DOHH2 (cell line): ENCODE data around the gene PALM.

Experiments used
- H3F3A ChIP-seq: fragments of 200-600 bp; sonication (generic), shearing (Covaris generic); 2 replicates; pipeline ENCODE4 v1.6.0; 2016; ENCODE audit warnings: antibody characterized with exemption, mild to moderate bottlenecking; ENCODE audit not compliant: control insufficient read depth, insufficient read depth
- H3K27ac ChIP-seq: fragments of 200-600 bp; sonication (generic); 2 replicates; pipeline ENCODE4 v1.5.1; 2014; ENCODE audit warnings: low read depth, mild to moderate bottlenecking, low read length, moderate library complexity
- H3K27me3 ChIP-seq: fragments of 200-600 bp; sonication (generic); 2 replicates; pipeline ENCODE4 v1.6.1; 2014; ENCODE audit warnings: mild to moderate bottlenecking, low read length, mixed read lengths; ENCODE audit not compliant: control insufficient read depth
- H3K36me3 ChIP-seq: fragments of 200-600 bp; sonication (generic); 2 replicates; pipeline ENCODE4 v1.6.1; 2014; ENCODE audit warnings: mild to moderate bottlenecking, low read length, moderate library complexity, mixed read lengths; ENCODE audit not compliant: control insufficient read depth
- H3K4me1 ChIP-seq: fragments of 200-600 bp; sonication (generic); 2 replicates; pipeline ENCODE4 v1.6.1; 2014; ENCODE audit warnings: mild to moderate bottlenecking, low read length, mixed read lengths; ENCODE audit not compliant: control insufficient read depth
- H3K4me2 ChIP-seq: fragments of 200-600 bp; sonication (generic); 2 replicates; pipeline ENCODE4 v1.6.0; 2014; ENCODE audit warnings: mild to moderate bottlenecking, low read length, moderate library complexity
- H3K4me3 ChIP-seq: fragments of 200-600 bp; sonication (generic); 2 replicates; pipeline ENCODE4 v1.5.1; 2014; ENCODE audit warnings: mild to moderate bottlenecking, low read length, mixed read lengths
- H3K79me2 ChIP-seq: fragments of 200-600 bp; sonication (generic); 2 replicates; pipeline ENCODE4 v1.6.1; 2014; ENCODE audit warnings: mild to moderate bottlenecking, low read length, mixed read lengths; ENCODE audit not compliant: control insufficient read depth
- H3K9me2 ChIP-seq: fragments of 200-600 bp; sonication (generic); replicated peaks from 2 replicates; pipeline ENCODE4 v1.6.1; 2014; ENCODE audit warnings: mild to moderate bottlenecking, low read length, mixed read lengths; ENCODE audit not compliant: control insufficient read depth
- H3K9me3 ChIP-seq: fragments of 200-600 bp; sonication (generic); 2 replicates; pipeline ENCODE4 v1.6.1; 2014; ENCODE audit warnings: antibody characterized with exemption, low read length, mixed read lengths; ENCODE audit not compliant: control insufficient read depth, insufficient read depth
- H4K20me1 ChIP-seq: fragments of 200-600 bp; sonication (generic); 2 replicates; pipeline ENCODE4 v1.6.0; 2014; ENCODE audit warnings: low read depth, mild to moderate bottlenecking, antibody characterized with exemption, low read length, moderate library complexity; ENCODE audit not compliant: control insufficient read depth, insufficient read depth
- EZH2phosphoT487 ChIP-seq: fragments of 200-600 bp; sonication (generic); IDR thresholded peaks from 2 replicates; pipeline ENCODE4 v1.6.1; 2017; ENCODE audit warnings: borderline replicate concordance, mild to moderate bottlenecking, antibody characterized with exemption, low read length, moderate library complexity, mixed read lengths
- TF ChIP-seq, protein P1 (sequence below): fragments of 200-600 bp; sonication (generic); IDR thresholded peaks from one replicate; pipeline ENCODE4 v1.5.1; 2014; ENCODE audit warnings: antibody characterized with exemption, mild to moderate bottlenecking, low read depth, low read length; ENCODE audit not compliant: poor library complexity, severe bottlenecking

The PALM gene

DNA sequence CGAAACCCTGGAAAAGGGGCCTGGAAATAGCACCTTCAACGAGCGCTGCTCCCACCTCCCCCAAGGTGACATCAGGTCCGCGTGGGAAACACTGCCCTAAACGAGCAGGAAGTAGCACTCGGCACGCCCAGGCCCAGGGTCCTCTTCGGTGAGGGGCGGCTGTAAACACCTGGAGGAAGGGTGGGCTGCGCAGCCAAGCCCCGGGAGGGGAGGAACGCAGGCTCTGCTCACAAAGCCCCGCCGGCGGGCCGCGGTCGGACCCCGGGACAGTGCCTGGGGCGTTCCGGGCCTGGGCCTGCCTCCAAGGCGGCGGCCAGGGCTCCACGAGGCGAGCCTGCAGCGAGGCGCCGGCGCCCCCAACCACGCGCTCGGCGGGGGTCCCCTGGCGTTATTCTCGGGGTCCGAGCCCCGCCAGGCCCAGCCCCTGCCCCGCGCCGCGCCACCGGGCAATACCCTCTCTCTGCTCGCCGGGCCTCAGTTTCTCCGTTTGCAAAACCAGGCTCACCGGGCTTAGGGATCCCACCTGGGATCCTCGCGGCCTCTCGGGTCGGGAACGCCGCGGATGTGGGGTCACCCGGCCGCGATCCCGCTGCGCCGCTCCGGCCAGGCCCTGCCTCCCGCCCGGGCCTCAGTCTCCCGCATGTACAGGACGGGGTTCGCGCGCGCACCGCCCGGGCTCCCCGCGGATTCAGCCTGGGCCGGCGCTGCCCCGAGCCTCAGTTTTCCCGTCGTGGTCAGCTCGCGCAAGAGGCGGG, 46.4 kb upstream of the PALM start:
- Histone ChIP-seq H3K79me2 (peaks cover 60% of the 10 kb centered on the region), H3K4me1 (peaks cover 34% of the 10 kb centered on the region), H3K36me3 (peaks cover 52% of the 10 kb centered on the region)

DNA sequence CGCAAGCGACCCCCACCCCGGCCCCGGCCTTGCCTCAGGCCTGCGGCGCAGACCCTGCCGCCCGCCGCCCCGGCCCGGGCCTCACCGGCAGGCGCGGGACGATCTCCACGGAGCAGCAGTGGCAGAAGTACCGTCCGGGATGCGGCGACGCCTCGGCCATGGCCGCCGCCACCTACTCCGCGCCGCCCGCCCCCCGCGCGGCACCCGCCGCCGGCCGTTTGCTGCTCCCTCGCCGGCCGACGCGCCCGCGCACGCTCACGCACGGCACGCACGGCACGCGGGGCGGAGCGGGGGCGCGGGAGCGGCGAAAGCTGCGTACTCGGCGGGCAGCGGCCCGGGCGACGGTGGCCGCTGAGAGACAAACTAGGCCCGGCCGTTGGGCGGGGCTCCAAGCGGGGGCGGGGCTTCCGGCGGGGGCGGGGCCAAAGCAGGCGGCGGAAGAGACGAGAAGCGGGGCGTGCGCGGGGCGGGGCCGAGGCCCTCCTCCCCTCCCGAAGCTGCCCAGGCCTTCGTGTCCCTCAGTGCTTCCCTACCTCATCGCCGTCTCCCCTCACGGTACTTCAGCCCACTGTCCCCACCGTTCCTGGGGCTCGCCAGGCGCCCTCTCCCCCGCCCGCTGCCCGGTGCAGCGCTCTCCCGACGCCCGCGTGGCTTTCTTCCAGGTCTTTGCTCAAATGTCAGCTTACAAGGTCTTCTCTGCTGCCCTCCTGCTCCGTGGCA, 45.6 kb upstream of the PALM start, which contains the start of gene RNF126:
Gene RNF126, minus strand, starts transcription at position 253 of the 720 bp plus-strand sequence. Its CDS starts 93 bp downstream, at position 160.
- Histone ChIP-seq H3K79me2 (peaks cover 52% of the 10 kb centered on the region), H3F3A (no peaks in the 10 kb centered on the region), H3K27ac (peak within 1 kb of the TSS; percentile 64), H3K4me1 (peaks cover 34% of the 10 kb centered on the region), H3K4me3 (peak within 1 kb of the TSS; percentile 88), H3K9me3 (no peaks in the 10 kb centered on the region), H3K4me2 (peak within 1 kb of the TSS; percentile 100), H3K27me3 (no peaks in the 10 kb centered on the region), H3K9me2 (no peaks in the 10 kb centered on the region), H3K36me3 (peaks cover 45% of the 10 kb centered on the region), H4K20me1 (peaks cover 27% of the 10 kb centered on the region)
- no peak for TF ChIP-seq EZH2phosphoT487
- TF ChIP-seq, protein P1, sequence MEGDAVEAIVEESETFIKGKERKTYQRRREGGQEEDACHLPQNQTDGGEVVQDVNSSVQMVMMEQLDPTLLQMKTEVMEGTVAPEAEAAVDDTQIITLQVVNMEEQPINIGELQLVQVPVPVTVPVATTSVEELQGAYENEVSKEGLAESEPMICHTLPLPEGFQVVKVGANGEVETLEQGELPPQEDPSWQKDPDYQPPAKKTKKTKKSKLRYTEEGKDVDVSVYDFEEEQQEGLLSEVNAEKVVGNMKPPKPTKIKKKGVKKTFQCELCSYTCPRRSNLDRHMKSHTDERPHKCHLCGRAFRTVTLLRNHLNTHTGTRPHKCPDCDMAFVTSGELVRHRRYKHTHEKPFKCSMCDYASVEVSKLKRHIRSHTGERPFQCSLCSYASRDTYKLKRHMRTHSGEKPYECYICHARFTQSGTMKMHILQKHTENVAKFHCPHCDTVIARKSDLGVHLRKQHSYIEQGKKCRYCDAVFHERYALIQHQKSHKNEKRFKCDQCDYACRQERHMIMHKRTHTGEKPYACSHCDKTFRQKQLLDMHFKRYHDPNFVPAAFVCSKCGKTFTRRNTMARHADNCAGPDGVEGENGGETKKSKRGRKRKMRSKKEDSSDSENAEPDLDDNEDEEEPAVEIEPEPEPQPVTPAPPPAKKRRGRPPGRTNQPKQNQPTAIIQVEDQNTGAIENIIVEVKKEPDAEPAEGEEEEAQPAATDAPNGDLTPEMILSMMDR = no peak

More for the DNA sequence above, 46.4 kb upstream of the PALM start:
- Histone ChIP-seq H3F3A (no peaks in the 10 kb centered on the region), H3K27ac (peak overlapping the region; percentile 64), H3K4me2 (peak overlapping the region; percentile 82), H3K9me3 (no peaks in the 10 kb centered on the region), H4K20me1 (peaks cover 30% of the 10 kb centered on the region), H3K4me3 (peak overlapping the region; percentile 82), H3K9me2 (no peaks in the 10 kb centered on the region), H3K27me3 (no peaks in the 10 kb centered on the region)
- TF ChIP-seq, protein P1 = no peak
- no peak for TF ChIP-seq EZH2phosphoT487

DNA sequence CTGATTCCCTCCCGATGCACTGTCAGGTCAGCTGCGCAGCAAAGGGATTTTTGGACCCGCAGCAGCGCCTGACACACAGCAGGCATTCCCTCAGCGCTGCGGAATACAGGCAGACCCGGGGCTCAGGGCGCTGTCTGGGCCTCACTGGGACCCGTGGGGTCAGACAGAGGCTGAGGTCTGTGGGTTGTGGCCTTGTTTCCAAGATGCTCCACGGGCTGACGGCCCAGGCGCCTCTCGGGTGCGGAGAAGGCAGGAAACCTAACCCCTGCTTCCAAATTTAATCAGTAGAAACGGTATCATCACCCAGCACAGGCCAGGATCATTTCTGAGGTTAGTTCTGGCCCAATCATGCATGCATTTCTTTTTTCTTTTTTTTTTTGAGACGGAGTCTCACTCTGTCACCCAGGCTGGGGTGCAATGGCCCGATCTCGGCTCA, 45.0 kb upstream of the PALM start:
- Histone ChIP-seq H3F3A (no peaks in the 10 kb centered on the region), H4K20me1 (peaks cover 22% of the 10 kb centered on the region), H3K27ac (peak overlapping the region; percentile 35; the same call in 1 of the 2 replicates), H3K36me3 (peaks cover 39% of the 10 kb centered on the region), H3K27me3 (no peaks in the 10 kb centered on the region), H3K4me3 (peak overlapping the region; percentile 88), H3K4me2 (peak overlapping the region; percentile 100), H3K9me2 (no peaks in the 10 kb centered on the region), H3K79me2 (peaks cover 46% of the 10 kb centered on the region), H3K9me3 (no peaks in the 10 kb centered on the region), H3K4me1 (peaks cover 34% of the 10 kb centered on the region)
- TF ChIP-seq EZH2phosphoT487 = no peak
- TF ChIP-seq, protein P1 = no peak
